Fibroblast of peridontal ligament (primary cell): ENCODE results near the gene ANLN.

Experiments
- DNase-seq: peaks from one replicate; pipeline ENCODE4 v3.0.0-alpha.2; 2010; ENCODE audit errors: extremely low read depth

ANLN gene

GRCh38 chr7:36408589-36408988, 18.9 kb downstream of the ANLN start:
- DNase-seq = no peak

DNA sequence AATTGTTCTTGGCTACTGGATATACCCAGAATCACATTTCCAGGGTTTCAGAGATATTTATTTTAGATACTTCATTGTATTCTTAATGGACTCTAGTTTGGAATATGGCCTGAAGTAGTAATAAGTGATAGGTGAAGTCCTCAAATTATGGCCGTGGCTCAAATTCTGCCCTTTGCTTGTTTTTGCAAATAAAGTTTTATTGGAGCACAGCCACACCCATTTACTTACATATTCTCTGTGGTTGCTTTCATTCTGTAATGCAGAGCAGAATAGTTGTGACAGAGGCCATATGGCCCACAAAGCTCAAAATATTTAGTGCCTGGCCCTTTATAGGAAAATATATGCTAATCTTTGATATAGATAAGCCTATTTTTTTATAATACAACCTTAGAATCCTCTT, 19.5 kb downstream of the ANLN start:
- no peak for DNase-seq

DNA sequence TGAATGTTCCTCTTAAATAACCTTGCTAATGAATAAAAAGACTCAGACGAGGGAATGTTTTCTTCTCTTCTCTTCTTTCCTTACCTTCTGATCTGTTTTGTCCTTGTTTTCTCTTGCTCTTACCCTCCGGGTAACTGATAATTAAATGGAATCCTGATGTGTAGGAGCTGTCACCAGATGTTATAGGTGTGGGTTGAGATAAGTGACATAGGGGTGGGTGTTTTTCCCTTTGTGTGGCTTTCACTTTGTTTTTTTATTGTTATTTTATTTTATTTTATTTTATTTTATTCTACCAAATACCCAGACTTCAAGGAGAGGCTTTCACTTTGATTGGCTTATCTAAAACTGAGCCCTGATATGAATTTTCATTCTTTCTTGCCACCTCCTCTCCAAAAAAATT, 25.5 kb downstream of the ANLN start:
- DNase-seq = no peak

- DNase-seq = no peak
These were observed 26.6 kb downstream of the ANLN start for GRCh38 chr7:36416251-36416650.

DNA sequence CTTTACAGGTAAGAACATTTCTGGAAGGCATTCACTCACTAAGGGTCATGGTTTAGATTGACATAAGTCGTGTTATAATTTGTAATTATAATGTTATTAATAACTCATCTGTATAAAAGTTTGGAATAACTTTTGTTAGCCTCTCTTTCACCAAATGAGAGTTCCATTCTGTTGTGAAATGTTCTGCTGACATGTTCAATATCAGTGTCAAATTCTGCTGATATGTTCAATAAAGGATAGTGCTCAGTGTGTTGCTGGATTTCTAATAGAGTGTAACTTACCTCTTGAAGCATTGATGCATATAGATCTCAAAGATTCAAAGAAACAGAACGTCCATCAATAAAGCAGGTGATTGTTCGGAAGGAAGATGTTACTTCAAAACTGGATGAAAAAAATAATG, 30.6 kb downstream of the ANLN start:
- no peak for DNase-seq

GRCh38 chr7:36422072-36422471, 32.4 kb downstream of the ANLN start:
- no peak for DNase-seq

DNA sequence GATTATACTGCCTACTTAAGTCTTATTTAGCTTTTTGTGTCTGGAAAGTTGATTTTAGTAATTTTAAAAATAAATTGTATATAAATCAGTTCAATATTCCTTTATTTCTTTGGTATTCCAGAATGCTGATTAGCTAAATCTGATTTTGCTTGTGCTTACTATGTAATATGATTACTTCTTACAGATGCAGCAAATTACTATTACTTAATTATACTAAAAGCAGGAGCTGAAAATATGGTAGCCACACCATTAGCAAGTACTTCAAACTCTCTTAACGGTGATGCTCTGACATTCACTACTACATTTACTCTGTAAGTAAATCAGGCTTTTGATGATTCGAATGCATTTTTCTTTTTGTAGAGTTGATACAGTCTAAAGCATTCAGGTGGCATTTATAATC, 34.0 kb downstream of the ANLN start:
- no peak for DNase-seq

DNA sequence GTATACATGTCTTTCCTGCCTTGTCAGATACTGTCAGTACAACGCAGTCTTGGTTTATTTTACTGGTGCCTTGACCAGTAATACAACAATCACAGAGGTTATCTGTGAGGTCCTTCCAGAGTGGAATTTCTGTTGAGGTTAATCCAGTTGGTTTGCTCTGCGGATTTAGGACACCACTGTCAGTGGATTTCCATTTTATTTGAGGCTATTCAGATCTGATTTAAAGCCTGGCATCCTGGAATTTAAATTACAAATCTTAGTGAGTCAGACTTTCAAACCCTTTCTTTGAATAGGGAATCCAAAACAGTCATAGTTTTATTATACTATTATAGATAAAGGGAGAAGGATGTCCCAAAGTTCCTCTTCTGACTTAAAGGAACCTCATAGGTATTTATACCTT, 40.5 kb downstream of the ANLN start:
- DNase-seq = no peak

GRCh38 chr7:36430881-36431280, 41.2 kb downstream of the ANLN start:
- DNase-seq = no peak

- DNase-seq = peak; percentile 49
These were observed 48.5 kb downstream of the ANLN start for GRCh38 chr7:36438211-36438610.

GRCh38 chr7:36439624-36440023, 50.0 kb downstream of the ANLN start:
- peak; percentile 52 for DNase-seq

GRCh38 chr7:36440880-36441279, 51.2 kb downstream of the ANLN start:
- DNase-seq = peak; percentile 57

GRCh38 chr7:36441344-36442022, 51.8 kb downstream of the ANLN start:
- DNase-seq = no peak

DNA sequence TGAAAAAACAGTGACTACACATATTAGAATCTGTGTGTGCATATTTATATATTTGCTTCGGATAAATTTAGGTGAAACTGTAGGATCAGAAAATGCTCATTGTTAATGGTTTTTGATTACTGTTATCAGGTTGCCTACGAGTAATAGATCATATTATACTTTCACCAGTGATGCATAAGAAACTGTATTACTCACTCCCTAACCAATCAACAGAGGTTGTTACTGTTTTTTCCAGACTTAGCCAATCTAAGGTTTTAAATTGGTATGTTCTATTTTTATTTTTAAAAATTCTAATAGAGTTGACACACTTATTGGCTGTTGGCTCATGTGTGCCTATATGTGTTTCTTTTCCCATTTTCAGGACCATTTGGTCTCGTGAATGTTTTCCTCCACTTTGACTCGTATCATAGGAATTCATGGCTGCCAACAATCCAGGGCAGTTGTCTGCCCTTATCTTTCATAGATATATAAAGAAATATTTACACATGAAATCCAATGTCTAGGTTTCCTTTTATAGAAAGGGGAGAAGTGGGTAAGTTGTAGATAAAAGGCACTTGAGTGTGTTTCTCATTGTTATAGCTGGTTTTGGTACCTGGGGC, 59.2 kb downstream of the ANLN start:
- peak; percentile 45 for DNase-seq

GRCh38 chr7:36449685-36450084, 60.0 kb downstream of the ANLN start:
- DNase-seq = no peak

- no peak for DNase-seq
These were observed 64.1 kb downstream of the ANLN start for GRCh38 chr7:36453769-36454168.

DNA sequence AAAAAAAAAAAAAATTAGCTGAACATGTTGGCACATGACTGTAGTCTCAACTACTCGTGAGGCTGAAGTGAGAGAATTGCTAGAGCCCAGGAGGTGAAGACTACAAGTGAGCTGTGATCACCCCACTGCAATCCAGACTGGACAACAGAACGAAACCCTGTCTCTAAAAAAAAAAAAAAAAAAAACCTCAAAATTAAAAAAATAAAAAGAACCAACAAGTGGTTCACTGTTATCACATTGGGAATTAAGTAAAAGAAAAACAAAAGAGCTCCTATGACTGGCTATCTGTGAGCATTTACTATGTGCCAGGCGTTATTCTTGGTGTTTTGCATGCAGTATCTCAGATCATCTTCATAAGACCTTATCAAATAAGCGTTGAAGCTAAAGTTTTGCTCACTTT, 66.0 kb downstream of the ANLN start:
- DNase-seq = no peak

DNA sequence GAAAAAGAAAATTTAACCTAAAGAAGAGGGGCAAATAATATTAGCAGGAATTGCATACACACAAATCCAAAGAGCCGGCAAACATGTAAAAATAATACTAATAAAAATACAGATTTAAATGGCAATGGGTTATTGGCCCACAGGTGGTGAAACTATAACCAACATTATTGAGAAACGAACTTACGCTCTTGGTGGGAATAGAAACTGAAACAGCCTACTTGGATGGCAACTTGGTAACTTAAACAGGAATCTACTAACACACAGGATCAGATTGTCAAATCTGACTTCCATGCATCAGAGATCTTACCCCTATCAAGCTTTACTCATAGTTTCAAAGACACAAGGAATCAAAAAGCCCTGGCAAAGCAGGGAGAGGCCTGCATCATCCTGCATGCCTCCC, 66.5 kb downstream of the ANLN start:
- no peak for DNase-seq

- no peak for DNase-seq
These were observed 66.9 kb downstream of the ANLN start for GRCh38 chr7:36456548-36456947.

DNA sequence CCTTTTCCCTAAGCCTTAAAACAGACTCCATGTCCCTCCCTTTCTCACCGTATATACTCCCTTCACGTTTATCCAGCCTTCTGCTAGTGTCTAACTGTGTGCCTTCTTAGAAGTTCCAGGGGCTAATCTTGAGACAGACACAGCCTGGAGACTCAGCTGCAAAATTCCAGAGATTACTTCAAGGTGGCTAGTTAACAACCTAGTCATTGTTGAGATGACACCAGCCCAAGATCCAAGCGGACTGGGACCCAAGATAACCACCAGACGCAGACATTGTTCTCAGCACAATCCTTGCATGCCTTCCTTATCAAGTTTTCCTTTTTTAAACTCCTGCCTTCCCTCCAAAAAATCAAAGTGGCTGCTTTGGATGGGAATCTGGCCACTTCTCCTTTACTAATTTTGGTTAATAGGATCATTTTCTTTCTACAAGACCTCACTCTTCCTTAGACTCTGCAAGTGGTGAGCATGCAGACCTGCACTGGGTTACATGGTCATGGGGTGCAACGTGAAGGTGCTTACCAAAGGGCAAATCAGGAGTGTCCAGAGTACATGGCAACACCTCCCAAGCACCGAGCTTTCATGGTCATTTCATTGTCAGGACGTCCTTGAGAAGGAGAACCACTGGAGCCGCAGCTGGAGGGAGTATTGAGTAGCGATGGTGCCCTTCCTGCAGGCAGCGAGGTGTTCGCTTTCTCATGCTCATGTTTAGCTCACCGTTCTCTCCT, 69.7 kb downstream of the ANLN start:
- no peak for DNase-seq

DNA sequence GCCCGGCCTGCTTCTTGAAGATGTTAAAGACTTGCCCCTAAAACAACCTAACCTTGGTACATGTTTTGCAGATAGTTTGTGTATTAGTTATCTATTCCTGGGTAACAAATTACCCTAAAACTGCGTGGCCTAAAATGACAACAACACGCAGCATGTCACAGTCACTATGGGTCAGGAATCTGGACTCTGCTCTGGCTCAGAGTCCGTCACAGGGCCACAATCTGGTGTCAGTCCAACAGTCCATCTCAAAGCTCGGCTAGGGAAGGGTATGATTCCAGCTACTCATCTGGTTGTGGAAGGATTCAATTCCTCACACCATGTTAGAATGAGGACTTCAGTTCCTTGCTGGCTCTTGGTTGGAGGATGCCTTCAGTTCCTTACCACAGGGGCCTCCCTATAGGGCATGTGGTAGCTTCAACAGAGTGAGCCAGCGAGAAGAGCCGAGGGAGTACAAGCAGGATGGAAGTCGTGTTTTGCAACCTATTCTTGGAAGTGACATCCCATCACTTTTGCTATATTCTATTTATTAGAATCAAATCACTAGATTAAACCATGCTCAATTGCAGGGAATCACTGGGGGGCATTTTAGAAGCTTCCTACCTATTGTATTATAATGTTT, 71.3 kb downstream of the ANLN start:
- DNase-seq = no peak

DNA sequence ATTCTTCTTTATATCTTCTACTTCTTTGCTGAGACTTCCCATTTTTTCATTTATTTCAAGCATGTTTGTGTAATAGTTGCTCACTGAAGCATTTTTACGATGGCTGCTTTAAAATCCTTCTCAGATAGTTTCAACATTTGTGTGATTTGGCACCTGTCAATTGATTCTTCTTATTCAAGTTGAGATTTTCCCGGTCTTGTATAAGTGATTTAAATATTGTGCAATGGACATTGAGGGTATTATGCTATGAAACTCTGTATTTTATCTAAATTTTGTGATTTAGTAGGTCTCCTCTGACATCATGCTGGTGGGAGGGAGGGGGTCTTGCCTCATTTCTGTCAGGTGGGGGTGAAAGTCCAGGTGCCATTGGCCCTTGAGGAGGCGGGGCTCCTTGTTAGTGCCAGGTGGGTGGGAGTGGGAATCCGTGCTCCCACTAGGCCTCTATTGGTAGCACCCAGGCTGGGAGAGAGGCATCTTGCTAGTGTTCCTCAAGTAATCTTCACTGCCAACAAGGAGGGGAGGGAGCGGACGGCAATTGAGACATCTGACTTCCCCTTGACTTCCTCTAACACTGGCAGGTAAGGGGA, 73.0 kb downstream of the ANLN start:
- DNase-seq = no peak
